GM23248 (cell line): Measurements from ENCODE around the gene SYNCRIP.
"Not testable (repeated sequence)": the region's sequence is repeated elsewhere in the genome, so short reads cannot be mapped to it uniquely, and the experiment has no call there.

Experiments
- EZH2 ChIP-seq: fragments of 200-600 bp; sonication (generic); IDR thresholded peaks from 2 replicates; pipeline ENCODE4 v1.6.1; 2018; ENCODE audit warnings: antibody characterized with exemption, mild to moderate bottlenecking; ENCODE audit not compliant: insufficient read depth, poor library complexity, severe bottlenecking
- EZH2phosphoT487 ChIP-seq: fragments of 200-600 bp; sonication (generic); IDR thresholded peaks from 2 replicates; pipeline ENCODE4 v1.6.1; 2018; ENCODE audit warnings: antibody characterized with exemption, moderate library complexity, mild to moderate bottlenecking, low read depth; ENCODE audit not compliant: insufficient read depth

GRCh38 chr6:85564223-85564622, 78.5 kb downstream of the SYNCRIP start:
- not testable (repeated sequence) for TF ChIP-seq EZH2, EZH2phosphoT487
